ENCODE results near the gene NOP9.

Gene NOP9

GRCh38 chr14:24337824-24338175, 38.1 kb downstream of the NOP9 start:
- in situ Hi-C loops (cut with MboI; ENCODE audit: low sequenced_read_pairs, unreplicated experiment): loop anchor here (25.0 kb wide), 1 partner anchor 350 kb away; no protein-coding TSS in a partner anchor
- DNase-seq (ENCODE audit: low spot score): no peak
- TF ChIP-seq, protein P1, sequence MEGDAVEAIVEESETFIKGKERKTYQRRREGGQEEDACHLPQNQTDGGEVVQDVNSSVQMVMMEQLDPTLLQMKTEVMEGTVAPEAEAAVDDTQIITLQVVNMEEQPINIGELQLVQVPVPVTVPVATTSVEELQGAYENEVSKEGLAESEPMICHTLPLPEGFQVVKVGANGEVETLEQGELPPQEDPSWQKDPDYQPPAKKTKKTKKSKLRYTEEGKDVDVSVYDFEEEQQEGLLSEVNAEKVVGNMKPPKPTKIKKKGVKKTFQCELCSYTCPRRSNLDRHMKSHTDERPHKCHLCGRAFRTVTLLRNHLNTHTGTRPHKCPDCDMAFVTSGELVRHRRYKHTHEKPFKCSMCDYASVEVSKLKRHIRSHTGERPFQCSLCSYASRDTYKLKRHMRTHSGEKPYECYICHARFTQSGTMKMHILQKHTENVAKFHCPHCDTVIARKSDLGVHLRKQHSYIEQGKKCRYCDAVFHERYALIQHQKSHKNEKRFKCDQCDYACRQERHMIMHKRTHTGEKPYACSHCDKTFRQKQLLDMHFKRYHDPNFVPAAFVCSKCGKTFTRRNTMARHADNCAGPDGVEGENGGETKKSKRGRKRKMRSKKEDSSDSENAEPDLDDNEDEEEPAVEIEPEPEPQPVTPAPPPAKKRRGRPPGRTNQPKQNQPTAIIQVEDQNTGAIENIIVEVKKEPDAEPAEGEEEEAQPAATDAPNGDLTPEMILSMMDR (IDR thresholded peaks at IDR 0.05; ENCODE audit: borderline replicate concordance, control extremely low read depth, extremely low read depth, insufficient read depth, missing control alignments): no peak

DNA sequence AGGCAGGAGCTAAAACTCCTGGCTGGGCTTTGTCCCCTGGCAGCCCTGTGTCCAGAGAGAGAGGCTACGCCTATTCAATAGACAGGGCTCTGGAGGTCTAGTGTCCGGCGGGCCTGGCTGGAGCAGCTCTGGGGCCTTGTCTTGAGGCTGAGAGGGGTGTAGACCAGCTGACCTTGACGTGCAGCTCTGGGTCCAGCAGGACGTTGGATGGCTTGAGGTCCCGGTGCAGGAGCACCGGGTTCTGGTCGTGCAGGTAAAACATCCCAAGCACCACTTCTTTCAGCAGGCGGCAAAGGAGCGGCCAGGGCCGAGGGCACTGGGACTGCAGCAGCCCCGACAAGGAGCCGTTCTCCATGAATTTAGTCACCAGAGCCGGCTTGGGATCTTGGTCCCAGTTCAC, 39.2 kb downstream of the NOP9 start:
- no peak for DNase-seq (ENCODE audit: low spot score)
- TF ChIP-seq, protein P1 (IDR thresholded peaks at IDR 0.05; ENCODE audit: borderline replicate concordance, control extremely low read depth, extremely low read depth, insufficient read depth, missing control alignments): no peak
- in situ Hi-C loops (cut with MboI; ENCODE audit: low sequenced_read_pairs, unreplicated experiment): loop anchor here (25.0 kb wide), 1 partner anchor 348 kb away; no protein-coding TSS in a partner anchor

GRCh38 chr14:24339284-24340151, 39.9 kb downstream of the NOP9 start, which contains the start of gene RIPK3:
Gene RIPK3 (minus strand): TSS chr14:24339991. CDS start chr14:24339826, 165 bp downstream.
- peak; percentile 81 for DNase-seq (ENCODE audit: low spot score)
- TF ChIP-seq, protein P1 (IDR thresholded peaks at IDR 0.05; ENCODE audit: borderline replicate concordance, control extremely low read depth, extremely low read depth, insufficient read depth, missing control alignments): no peak
- in situ Hi-C loops (cut with MboI; ENCODE audit: low sequenced_read_pairs, unreplicated experiment): loop anchor here (25.0 kb wide), 1 partner anchor 348 kb away; no protein-coding TSS in a partner anchor

GRCh38 chr14:24340606-24341005, 41.0 kb downstream of the NOP9 start:
- TF ChIP-seq, protein P1 (IDR thresholded peaks at IDR 0.05; ENCODE audit: borderline replicate concordance, control extremely low read depth, extremely low read depth, insufficient read depth, missing control alignments): no peak
- in situ Hi-C loops (cut with MboI; ENCODE audit: low sequenced_read_pairs, unreplicated experiment): loop anchor here (25.0 kb wide), 1 partner anchor 347 kb away; no protein-coding TSS in a partner anchor
- no peak for DNase-seq (ENCODE audit: low spot score)

DNA sequence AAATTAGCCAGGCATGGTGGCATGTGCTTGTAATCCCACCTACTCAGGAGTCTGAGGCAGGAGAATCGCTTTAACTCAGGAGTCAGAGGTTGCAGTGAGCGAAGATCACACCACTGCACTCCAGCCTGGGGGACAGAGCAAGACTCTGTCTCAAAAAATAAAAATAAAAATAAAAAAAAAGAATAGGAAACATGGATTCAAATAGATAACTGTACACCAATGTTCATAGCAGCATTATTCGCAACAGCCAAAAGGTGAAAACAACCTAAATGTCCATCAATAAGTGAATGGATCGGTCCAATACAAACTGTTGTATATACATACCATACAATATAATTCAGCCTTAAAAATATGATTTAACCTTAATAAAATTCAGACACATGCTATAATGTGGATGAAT, 43.2 kb downstream of the NOP9 start:
- TF ChIP-seq, protein P1 (IDR thresholded peaks at IDR 0.05; ENCODE audit: borderline replicate concordance, control extremely low read depth, extremely low read depth, insufficient read depth, missing control alignments): no peak
- in situ Hi-C loops (cut with MboI; ENCODE audit: low sequenced_read_pairs, unreplicated experiment): loop anchor here (25.0 kb wide), 1 partner anchor 344 kb away; no protein-coding TSS in a partner anchor
- no peak for DNase-seq (ENCODE audit: low spot score)

DNA sequence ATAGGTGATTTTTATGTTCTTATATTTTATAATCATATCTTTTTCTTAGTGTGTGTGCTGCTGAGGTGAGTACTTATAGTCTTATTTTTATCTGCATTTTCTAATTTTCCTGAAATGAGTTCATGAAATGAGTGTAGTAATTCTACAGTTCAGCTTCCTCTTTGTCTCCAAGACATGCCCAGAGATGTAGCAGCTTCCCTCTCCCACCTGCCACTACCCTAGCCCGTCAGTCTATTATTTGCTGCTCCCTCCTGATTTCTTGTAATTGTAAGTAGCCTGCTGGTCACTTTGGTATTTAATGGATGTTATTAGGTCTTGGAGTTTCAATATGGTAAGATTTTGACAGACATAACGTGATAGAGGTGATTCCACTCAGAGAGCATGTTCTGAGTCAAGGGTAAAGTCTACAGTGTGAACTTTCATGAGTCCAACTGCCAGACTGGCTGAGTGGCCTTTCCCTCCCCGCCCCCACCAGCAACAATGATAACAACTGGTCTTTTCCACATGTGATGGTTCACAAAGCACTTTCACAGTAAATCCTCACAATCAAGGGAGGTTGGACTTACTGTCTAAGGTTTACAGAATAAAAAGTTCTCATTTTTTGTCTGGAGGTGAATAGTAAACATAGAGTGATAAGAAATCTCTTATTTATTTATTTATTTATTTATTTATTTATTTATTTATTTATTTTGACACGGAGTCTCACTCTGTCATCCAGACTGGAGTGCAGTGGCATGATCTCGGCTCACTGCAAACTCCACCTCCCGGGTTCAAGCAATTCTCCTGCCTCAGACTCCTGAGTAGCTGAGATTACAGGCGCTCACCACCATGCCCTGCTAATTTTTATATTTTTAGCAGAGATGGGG, 44.4 kb downstream of the NOP9 start:
- TF ChIP-seq, protein P1 (IDR thresholded peaks at IDR 0.05; ENCODE audit: borderline replicate concordance, control extremely low read depth, extremely low read depth, insufficient read depth, missing control alignments): no peak
- in situ Hi-C loops (cut with MboI; ENCODE audit: low sequenced_read_pairs, unreplicated experiment): loop anchor here (25.0 kb wide), 1 partner anchor 343 kb away; no protein-coding TSS in a partner anchor
- no peak for DNase-seq (ENCODE audit: low spot score)

Data from GM13976 (cell line).